Ovary (tissue), 9 donors: ENCODE measurements around the gene GSTM1. TPM values are rescaled to one million over a fixed set of nuclear protein-coding genes. Genes with fewer than 3 reads are reported as not detected.
"Not testable (repeated sequence)": the region's sequence is repeated elsewhere in the genome, so short reads cannot be mapped to it uniquely, and the experiment has no call there.

Experiments
- DNase-seq, 5 donors: peaks; one replicate each; pipeline ENCODE4 v3.0.0-alpha.2; 2019 to 2020
- H3K27ac ChIP-seq, 2 donors: fragments of 200-600 bp; one replicate each; pipeline versions ENCODE4 v1.5.1 to v1.8.0; 2019 to 2022
- H3K27me3 ChIP-seq: fragments of 200-600 bp; one replicate; pipeline ENCODE4 v1.8.0; 2022
- H3K36me3 ChIP-seq: fragments of 200-600 bp; sonication (generic); one replicate; pipeline ENCODE4 v1.5.1; 2019
- H3K4me1 ChIP-seq: one replicate; pipeline ENCODE4 v1.8.1; 2013; ENCODE audit warnings: mild to moderate bottlenecking, moderate library complexity; ENCODE audit not compliant: insufficient read depth
- H3K4me3 ChIP-seq: fragments of 200-600 bp; sonication (generic); one replicate; pipeline ENCODE4 v1.5.1; 2017
- H3K9me3 ChIP-seq, 2 donors: fragments of 200-600 bp in 1 of 2; sonication (generic) in 1 of 2; one replicate each; pipeline versions ENCODE4 v1.5.1 to v1.8.1; 2013 to 2019; ENCODE audit warnings: mild to moderate bottlenecking in 1 of 2, moderate library complexity in 1 of 2
- CTCF ChIP-seq, 3 donors: fragments of 450-650 bp in 2 of 3; fragments of 200-600 bp in 1 of 3; IDR thresholded peaks; one replicate each; pipeline versions ENCODE4 v1.5.1 to v1.8.0; 2016 to 2022; ENCODE audit warnings: antibody characterized with exemption in 3 of 3, mild to moderate bottlenecking in 1 of 3
- EP300 ChIP-seq: sonication (generic); formaldehyde crosslinking; IDR thresholded peaks from one replicate; pipeline ENCODE4 v1.6.1; 2017; ENCODE audit warnings: antibody characterized with exemption
- POLR2A ChIP-seq: fragments of 450-650 bp; IDR thresholded peaks from one replicate; pipeline ENCODE4 v1.6.1; 2017; ENCODE audit warnings: antibody characterized with exemption, mild to moderate bottlenecking, moderate library complexity
- WGBS, 3 donors: extraction: QIAGEN DNeasy Blood & Tissue Kit in 1 of 3; methylation state at CpG; one replicate each; pipeline versions ENCODE4 v1.1.5 to v1.1.7; 2013 to 2017; 5-methylcytosine and 5-hydroxymethylcytosine counted together
- intact Hi-C, 4 donors: fragments of 100-400 bp; cut with DNase I; formaldehyde crosslinking; loops; one replicate each; pipeline versions ENCODE4 v1.11.0 to v1.15.1; 2022 to 2023
- polyA plus RNA-seq, 2 donors: library from polyadenylated mRNA; stranded (reverse); fragments of 200-250 nt in 1 of 2; fragments of 350-450 nt in 1 of 2; fragmentation: Illumina TruSeq in 1 of 2; extraction: RNeasy Lipid Tissue Mini Kit (QIAGEN cat#74804) in 1 of 2; gene quantifications; one replicate each; pipeline ENCODE4 v1.2.3, GENCODE V29; 2013 to 2014
- total RNA-seq, 7 donors: library from RNA; depleted of rRNA in 2 of 7; stranded (reverse); fragments of >200 nt in 2 of 7; fragmentation: NEBNext Ultra II Directional in 3 of 7; extraction: Animal tissue kit (Norgen Biotek cat#: 25700) in 3 of 7; gene quantifications; one replicate each; pipeline versions ENCODE4 v1.1.0 to v1.2.4, GENCODE V29; 2016 to 2023
- donor health status: DM: no; HTN: no; CAD: no; lungs with moderate emphysema.
- donor health status: DM: no; HTN: no; CAD: no.
- donor health status: Bipolar disorder and iron deficiency.
- donor health status: DM: yes; HTN: yes; CAD: no.
- donor health status: DM: no; HTN: no; CAD: no.
- donor health status: DM: yes; HTN: yes; CAD: no.

Gene GSTM1
- total and polyA plus RNA-seq, 9 donors = 0.32 to 482 (median 181) TPM; not detected in 3

GRCh38 chr1:109704173-109704572 is 16.6 kb downstream of the GSTM1 start:
- no peaks in the 10 kb centered on the region for H3K4me1 ChIP-seq
- no peak overlapping the region for H3K4me3 ChIP-seq
- H3K36me3 ChIP-seq = no peaks in the 10 kb centered on the region
- no peak for TF ChIP-seq CTCF (IDR thresholded peaks at IDR 0.05)
- TF ChIP-seq POLR2A = no peak
- TF ChIP-seq EP300 = no peak
- WGBS, 3 donors = 71 to 79% (median 73%) methylated on average over 8 of the region's 8 CpGs
- no peak overlapping the region for H3K27ac ChIP-seq
- DNase-seq = no peak
- H3K9me3 ChIP-seq = no peaks in the 10 kb centered on the region
- intact Hi-C loops = no loop called here
- no peaks in the 10 kb centered on the region for H3K27me3 ChIP-seq

- no peak for TF ChIP-seq POLR2A
- no peak for TF ChIP-seq CTCF (IDR thresholded peaks at IDR 0.05)
- no peak for TF ChIP-seq EP300
- intact Hi-C loops = no loop called here
Measured at GRCh38 chr1:109705411-109705810, 17.8 kb downstream of the GSTM1 start.

GRCh38 chr1:109708949-109709348 is 21.3 kb downstream of the GSTM1 start:
- H3K9me3 ChIP-seq, H3K27me3 ChIP-seq, H3K27ac ChIP-seq, DNase-seq, H3K4me3 ChIP-seq, H3K36me3 ChIP-seq, intact Hi-C loops, H3K4me1 ChIP-seq: not testable (repeated sequence)
- 67 to 87% (median 72%) methylated on average over 4 of the region's 4 CpGs for WGBS, 3 donors

More at GRCh38 chr1:109705411-109705810, 17.8 kb downstream of the GSTM1 start:
- H3K27me3 ChIP-seq = no peaks in the 10 kb centered on the region
- no peaks in the 10 kb centered on the region for H3K4me1 ChIP-seq
- WGBS, 3 donors = 93 to 97% (median 95%) methylated on average over 4 of the region's 4 CpGs
- H3K36me3 ChIP-seq = no peaks in the 10 kb centered on the region
- H3K27ac ChIP-seq = no peak overlapping the region
- no peaks in the 10 kb centered on the region for H3K9me3 ChIP-seq
- H3K4me3 ChIP-seq = no peak overlapping the region
- no peak for DNase-seq

GRCh38 chr1:109709822-109710221 is 22.2 kb downstream of the GSTM1 start:
- not testable (repeated sequence) for H3K36me3 ChIP-seq, H3K4me1 ChIP-seq, DNase-seq, H3K27ac ChIP-seq, H3K4me3 ChIP-seq, H3K27me3 ChIP-seq, H3K9me3 ChIP-seq
- intact Hi-C loops = loop anchor here in 1 of 4 donors (5.0 kb wide), 1 partner anchor 43 kb away; the partner anchor contains the start of gene GSTM2

- H3K36me3 ChIP-seq, H3K9me3 ChIP-seq, H3K27me3 ChIP-seq: not testable (repeated sequence)
- Histone ChIP-seq H3K4me3 (peak within 1 kb of the TSS; percentile 33), H3K27ac (peak within 1 kb of the TSS in 1 of 2 donors; percentile 77), H3K4me1 (peaks cover 12% of the 10 kb centered on the region)
- DNase-seq = peak; percentile 61 to 79 (median 63)
- intact Hi-C loops = loop anchor here in 1 of 4 donors (5.0 kb wide), 1 partner anchor 44 kb away; the partner anchor contains the start of gene GSTM2
- peak; percentile 33 for TF ChIP-seq POLR2A
- WGBS, 3 donors = 15 to 41% (median 22%) methylated on average over 22 to 33 of the region's 33 CpGs
Measured at GRCh38 chr1:109711593-109712320, 24.1 kb downstream of the GSTM1 start, which contains the start of gene GSTM5. Gene GSTM5, plus strand, starts transcription at chr1:109712251. Its CDS starts 62 bp downstream, at chr1:109712313.

GRCh38 chr1:109712321-109712864 is 24.8 kb downstream of the GSTM1 start:
- 21 to 39% (median 32%) methylated on average over 20 to 22 of the region's 22 CpGs for WGBS, 3 donors
- DNase-seq = peak in 2 of 5 donors; percentile 49
- H3K27ac ChIP-seq = peak overlapping the region in 1 of 2 donors; percentile 77
- peaks cover 15% of the 10 kb centered on the region for H3K4me1 ChIP-seq
- H3K9me3 ChIP-seq = no peaks in the 10 kb centered on the region
- H3K27me3 ChIP-seq = no peaks in the 10 kb centered on the region
- TF ChIP-seq CTCF (IDR thresholded peaks at IDR 0.05) (no peak), POLR2A (no peak), EP300 (no peak)
- no peaks in the 10 kb centered on the region for H3K36me3 ChIP-seq
- intact Hi-C loops = loop anchor here in 1 of 4 donors (5.0 kb wide), 1 partner anchor 45 kb away; the partner anchor contains the start of gene GSTM2
- H3K4me3 ChIP-seq = peak overlapping the region; percentile 33
